Hepatocyte (in vitro differentiated cells): Measurements from ENCODE around the gene JARID2. TPM values are rescaled to one million over a fixed set of nuclear protein-coding genes. Genes with fewer than 3 reads are reported as not detected.

Experiments
- DNase-seq: peaks from one replicate; pipeline ENCODE4 v3.0.0-alpha.2; 2016; ENCODE audit warnings: low spot score
- H2AFZ ChIP-seq: fragments of 200-600 bp; sonication (generic); 2 replicates; pipeline ENCODE4 v1.6.0; 2016; ENCODE audit warnings: antibody characterized with exemption, mild to moderate bottlenecking
- H3K27ac ChIP-seq: fragments of 200-600 bp; sonication (generic); 2 replicates; pipeline ENCODE4 v1.5.1; 2016; ENCODE audit warnings: mild to moderate bottlenecking
- H3K27me3 ChIP-seq: fragments of 200-600 bp; sonication (generic); 2 replicates; pipeline ENCODE4 v1.6.1; 2016
- H3K36me3 ChIP-seq: fragments of 200-600 bp; sonication (generic); replicated peaks from 2 replicates; pipeline ENCODE4 v1.5.1; 2016; ENCODE audit warnings: low read depth; ENCODE audit not compliant: insufficient read depth
- H3K4me1 ChIP-seq: fragments of 200-600 bp; sonication (generic); 2 replicates; pipeline ENCODE4 v1.5.1; 2016; ENCODE audit warnings: mild to moderate bottlenecking, moderate library complexity; ENCODE audit not compliant: insufficient read depth
- H3K4me2 ChIP-seq: fragments of 200-600 bp; sonication (generic); 2 replicates; pipeline ENCODE4 v1.6.0; 2016
- H3K4me3 ChIP-seq: fragments of 200-600 bp; sonication (generic); 2 replicates; pipeline ENCODE4 v1.5.1; 2016; ENCODE audit warnings: mild to moderate bottlenecking
- H3K79me2 ChIP-seq: fragments of 200-600 bp; sonication (generic); 2 replicates; pipeline ENCODE4 v1.6.0; 2017; ENCODE audit warnings: mild to moderate bottlenecking
- H3K9me2 ChIP-seq: fragments of 200-600 bp; sonication (generic); replicated peaks from 2 replicates; pipeline ENCODE4 v1.6.0; 2017; ENCODE audit warnings: mild to moderate bottlenecking; ENCODE audit not compliant: insufficient read depth
- H3K9me3 ChIP-seq: fragments of 200-600 bp; sonication (generic); 2 replicates; pipeline ENCODE4 v1.5.1; 2016; ENCODE audit warnings: low read depth, mild to moderate bottlenecking
- H4K20me1 ChIP-seq: fragments of 200-600 bp; sonication (generic); 2 replicates; pipeline ENCODE4 v1.6.0; 2016; ENCODE audit warnings: mild to moderate bottlenecking; ENCODE audit not compliant: insufficient read depth, poor library complexity, severe bottlenecking
- CTCF ChIP-seq: fragments of 200-600 bp; sonication (generic); IDR thresholded peaks from 2 replicates; pipeline ENCODE4 v1.5.1; 2016; ENCODE audit warnings: antibody characterized with exemption, mild to moderate bottlenecking; ENCODE audit not compliant: poor library complexity
- EZH2 ChIP-seq: fragments of 200-600 bp; sonication (generic); IDR thresholded peaks from 2 replicates; pipeline ENCODE4 v1.6.1; 2016; ENCODE audit warnings: antibody characterized with exemption, mild to moderate bottlenecking, borderline replicate concordance
- EZH2phosphoT487 ChIP-seq: fragments of 200-600 bp; sonication (generic); IDR thresholded peaks from one replicate; pipeline ENCODE4 v1.6.1; 2018; ENCODE audit warnings: antibody characterized with exemption, mild to moderate bottlenecking, low read depth, moderate library complexity; ENCODE audit not compliant: unreplicated experiment, severe bottlenecking
- WGBS: methylation state at CpG from one replicate; pipeline ENCODE4 v1.1.6; 2016; ENCODE audit warnings: low lambda C conversion rate; ENCODE audit errors: missing lambda C conversion rate; 5-methylcytosine and 5-hydroxymethylcytosine counted together
- polyA plus RNA-seq: library from polyadenylated mRNA; unstranded; fragments of >200 nt; fragmentation: Nextera tagmentation; extraction: Ambion mirVana; gene quantifications from 2 replicates; pipeline ENCODE4 v1.2.1, GENCODE V29; 2016
- total RNA-seq: library from RNA; depleted of rRNA; stranded (reverse); fragments of >200 nt; gene quantifications from 2 replicates; pipeline ENCODE4 v1.2.3, GENCODE V29; 2014

JARID2 gene
- total RNA-seq (7.7 and 11.6 TPM in 2 replicates), polyA plus RNA-seq (4.6 and 6.8 TPM in 2 replicates)

GRCh38 chr6:15245361-15246216 lies at the start of gene JARID2:
Gene JARID2 (plus strand): TSS chr6:15246069. CDS start chr6:15246540, 471 bp downstream.
- H3K9me2 ChIP-seq, result no peaks in the 10 kb centered on the region
- peaks cover 11% of the 10 kb centered on the region for H4K20me1 ChIP-seq
- H2AFZ ChIP-seq, result peak within 1 kb of the TSS; percentile 84
- DNase-seq, result peak; percentile 97
- H3K4me3 ChIP-seq, result peak within 1 kb of the TSS; percentile 88
- WGBS, result 1% methylated on average over 36 of the region's 59 CpGs
- peaks cover 31% of the 10 kb centered on the region for H3K79me2 ChIP-seq
- H3K36me3 ChIP-seq, result no peaks in the 10 kb centered on the region
- no peaks in the 10 kb centered on the region for H3K27me3 ChIP-seq
- TF ChIP-seq CTCF (no peak), EZH2phosphoT487 (no peak), EZH2 (no peak)
- peak within 1 kb of the TSS; percentile 88 for H3K27ac ChIP-seq
- peak within 1 kb of the TSS; percentile 89 for H3K4me2 ChIP-seq
- H3K9me3 ChIP-seq, result no peaks in the 10 kb centered on the region
- peaks cover 9% of the 10 kb centered on the region for H3K4me1 ChIP-seq

- DNase-seq, result no peak
- H4K20me1 ChIP-seq, result no peaks in the 10 kb centered on the region
- no peak overlapping the region for H3K4me3 ChIP-seq
- no peaks in the 10 kb centered on the region for H3K36me3 ChIP-seq
- no peaks in the 10 kb centered on the region for H3K79me2 ChIP-seq
- H3K4me1 ChIP-seq, result no peaks in the 10 kb centered on the region
- no peaks in the 10 kb centered on the region for H3K9me2 ChIP-seq
- no peaks in the 10 kb centered on the region for H3K27me3 ChIP-seq
- WGBS, result 63% methylated on average over 5 of the region's 5 CpGs
- no peak overlapping the region for H3K27ac ChIP-seq
- no peak overlapping the region for H3K4me2 ChIP-seq
- no peak overlapping the region for H2AFZ ChIP-seq
- no peaks in the 10 kb centered on the region for H3K9me3 ChIP-seq
- no peak for TF ChIP-seq EZH2phosphoT487
- no peak for TF ChIP-seq EZH2
- no peak for TF ChIP-seq CTCF
These were observed 45.8 kb upstream of the JARID2 start for GRCh38 chr6:15200087-15200486.

- no peak overlapping the region for H2AFZ ChIP-seq
- H3K9me3 ChIP-seq, result no peaks in the 10 kb centered on the region
- no peak overlapping the region for H3K27ac ChIP-seq
- no peaks in the 10 kb centered on the region for H3K36me3 ChIP-seq
- H3K4me2 ChIP-seq, result no peak overlapping the region
- H4K20me1 ChIP-seq, result no peaks in the 10 kb centered on the region
- no peaks in the 10 kb centered on the region for H3K4me1 ChIP-seq
- TF ChIP-seq CTCF (no peak), EZH2 (no peak), EZH2phosphoT487 (no peak)
- WGBS, result 94% methylated on average over 4 of the region's 4 CpGs
- no peaks in the 10 kb centered on the region for H3K79me2 ChIP-seq
- DNase-seq, result no peak
- no peak overlapping the region for H3K4me3 ChIP-seq
- H3K27me3 ChIP-seq, result no peaks in the 10 kb centered on the region
- H3K9me2 ChIP-seq, result no peaks in the 10 kb centered on the region
These were observed 40.5 kb upstream of the JARID2 start for GRCh38 chr6:15205321-15205720.
